SK-N-SH (cell line): ENCODE results near the gene NDUFS8.

ENCODE experiments used
- EZH2phosphoT487 ChIP-seq: fragments of 200-600 bp; sonication (generic); IDR thresholded peaks from 2 replicates; pipeline ENCODE4 v1.6.1; 2017; ENCODE audit warnings: low read depth, mixed run types, mild to moderate bottlenecking, antibody characterized with exemption, moderate library complexity, borderline replicate concordance
- FOSL2 ChIP-seq: IDR thresholded peaks from 2 replicates; pipeline ENCODE4 v1.4.0; 2012; ENCODE audit warnings: low read depth, mild to moderate bottlenecking, moderate library complexity, borderline replicate concordance
- GABPA ChIP-seq: IDR thresholded peaks from 2 replicates; pipeline ENCODE4 v1.4.0; 2012; ENCODE audit warnings: low read depth, mild to moderate bottlenecking
- MAX ChIP-seq: IDR thresholded peaks from 2 replicates; pipeline ENCODE4 v1.4.0; 2012; ENCODE audit warnings: low read depth
- RAD21 ChIP-seq: IDR thresholded peaks from 2 replicates; pipeline ENCODE4 v1.6.1; 2012; ENCODE audit warnings: mild to moderate bottlenecking, low read length
- RCOR1 ChIP-seq: fragments of 150-350 bp; IDR thresholded peaks from 2 replicates; pipeline ENCODE4 v1.6.1; 2017; ENCODE audit warnings: antibody characterized with exemption, low read length
- SIN3A ChIP-seq: IDR thresholded peaks from 2 replicates; pipeline ENCODE4 v1.6.1; 2012; ENCODE audit warnings: low read depth, mild to moderate bottlenecking, low read length, moderate library complexity, borderline replicate concordance
- TAF1 ChIP-seq: IDR thresholded peaks from 2 replicates; pipeline ENCODE4 v1.6.1; 2012; ENCODE audit warnings: low read depth, mild to moderate bottlenecking, low read length, moderate library complexity, borderline replicate concordance
- USF1 ChIP-seq: IDR thresholded peaks from 2 replicates; pipeline ENCODE4 v1.4.0; 2012; ENCODE audit warnings: low read depth, borderline replicate concordance
- TF ChIP-seq, protein P1 (sequence below): fragments of 200-600 bp; sonication (generic); IDR thresholded peaks from 2 replicates; pipeline ENCODE4 v1.6.1; 2017; ENCODE audit warnings: antibody characterized with exemption, mild to moderate bottlenecking, moderate library complexity
- TF ChIP-seq, protein P2 (sequence below): fragments of 150-350 bp; IDR thresholded peaks from 2 replicates; pipeline ENCODE4 v1.6.1; 2017; ENCODE audit warnings: antibody characterized with exemption, low read length, low read depth, borderline replicate concordance
- TF ChIP-seq, protein P3 (sequence below): IDR thresholded peaks from 2 replicates; pipeline ENCODE4 v1.6.1; 2012; ENCODE audit warnings: mild to moderate bottlenecking, low read depth, low read length, moderate library complexity

DNA sequence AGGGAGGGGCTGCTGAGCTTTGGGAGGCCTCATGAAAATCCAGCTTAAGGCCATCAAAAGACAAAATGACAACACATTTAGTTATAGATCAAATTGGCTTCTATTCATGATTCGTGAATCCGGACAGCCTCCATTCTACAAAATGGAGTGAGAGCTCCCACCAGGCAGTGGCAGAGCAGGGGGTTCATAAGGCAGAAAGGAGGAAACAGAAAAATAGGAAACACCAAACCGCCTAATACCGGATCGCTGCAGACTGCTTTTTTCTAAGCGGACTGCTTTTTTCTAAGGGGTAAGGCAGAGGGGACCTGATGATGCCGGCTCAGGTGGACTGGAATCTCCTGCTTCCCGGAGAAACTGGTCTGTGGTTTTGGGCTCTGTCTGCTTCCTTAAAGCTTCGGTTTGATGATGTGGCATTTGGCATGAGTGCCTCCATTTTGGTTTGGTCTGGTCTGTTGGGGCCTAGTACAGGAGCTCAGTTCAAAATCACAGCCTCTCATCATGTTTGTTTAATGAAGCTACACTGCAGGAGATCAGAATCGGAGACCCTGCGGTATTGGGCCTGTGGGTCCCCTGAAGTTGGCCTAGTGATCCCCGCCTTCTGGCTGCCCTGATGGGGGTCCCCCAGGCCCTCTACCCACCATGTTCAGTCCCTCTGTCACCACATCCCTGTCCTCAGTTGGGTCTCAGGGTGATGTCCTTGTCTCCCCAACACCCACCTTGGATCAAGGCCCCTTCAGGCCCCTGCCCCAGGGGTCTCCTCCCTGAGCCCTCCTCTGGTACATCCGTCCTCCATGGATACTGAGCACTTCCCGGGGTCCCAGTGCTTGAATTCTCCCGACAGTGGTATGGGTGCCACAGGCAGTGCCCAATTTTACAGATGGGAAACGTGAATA lies 19.2 kb upstream of the NDUFS8 start:
- TF ChIP-seq, protein P1, sequence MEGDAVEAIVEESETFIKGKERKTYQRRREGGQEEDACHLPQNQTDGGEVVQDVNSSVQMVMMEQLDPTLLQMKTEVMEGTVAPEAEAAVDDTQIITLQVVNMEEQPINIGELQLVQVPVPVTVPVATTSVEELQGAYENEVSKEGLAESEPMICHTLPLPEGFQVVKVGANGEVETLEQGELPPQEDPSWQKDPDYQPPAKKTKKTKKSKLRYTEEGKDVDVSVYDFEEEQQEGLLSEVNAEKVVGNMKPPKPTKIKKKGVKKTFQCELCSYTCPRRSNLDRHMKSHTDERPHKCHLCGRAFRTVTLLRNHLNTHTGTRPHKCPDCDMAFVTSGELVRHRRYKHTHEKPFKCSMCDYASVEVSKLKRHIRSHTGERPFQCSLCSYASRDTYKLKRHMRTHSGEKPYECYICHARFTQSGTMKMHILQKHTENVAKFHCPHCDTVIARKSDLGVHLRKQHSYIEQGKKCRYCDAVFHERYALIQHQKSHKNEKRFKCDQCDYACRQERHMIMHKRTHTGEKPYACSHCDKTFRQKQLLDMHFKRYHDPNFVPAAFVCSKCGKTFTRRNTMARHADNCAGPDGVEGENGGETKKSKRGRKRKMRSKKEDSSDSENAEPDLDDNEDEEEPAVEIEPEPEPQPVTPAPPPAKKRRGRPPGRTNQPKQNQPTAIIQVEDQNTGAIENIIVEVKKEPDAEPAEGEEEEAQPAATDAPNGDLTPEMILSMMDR: no peak
- no peak for TF ChIP-seq FOSL2
- TF ChIP-seq USF1: no peak
- TF ChIP-seq MAX: no peak
- TF ChIP-seq, protein P2, sequence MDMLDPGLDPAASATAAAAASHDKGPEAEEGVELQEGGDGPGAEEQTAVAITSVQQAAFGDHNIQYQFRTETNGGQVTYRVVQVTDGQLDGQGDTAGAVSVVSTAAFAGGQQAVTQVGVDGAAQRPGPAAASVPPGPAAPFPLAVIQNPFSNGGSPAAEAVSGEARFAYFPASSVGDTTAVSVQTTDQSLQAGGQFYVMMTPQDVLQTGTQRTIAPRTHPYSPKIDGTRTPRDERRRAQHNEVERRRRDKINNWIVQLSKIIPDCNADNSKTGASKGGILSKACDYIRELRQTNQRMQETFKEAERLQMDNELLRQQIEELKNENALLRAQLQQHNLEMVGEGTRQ: no peak
- TF ChIP-seq GABPA: no peak
- TF ChIP-seq TAF1: no peak
- TF ChIP-seq EZH2phosphoT487: no peak
- TF ChIP-seq, protein P3, sequence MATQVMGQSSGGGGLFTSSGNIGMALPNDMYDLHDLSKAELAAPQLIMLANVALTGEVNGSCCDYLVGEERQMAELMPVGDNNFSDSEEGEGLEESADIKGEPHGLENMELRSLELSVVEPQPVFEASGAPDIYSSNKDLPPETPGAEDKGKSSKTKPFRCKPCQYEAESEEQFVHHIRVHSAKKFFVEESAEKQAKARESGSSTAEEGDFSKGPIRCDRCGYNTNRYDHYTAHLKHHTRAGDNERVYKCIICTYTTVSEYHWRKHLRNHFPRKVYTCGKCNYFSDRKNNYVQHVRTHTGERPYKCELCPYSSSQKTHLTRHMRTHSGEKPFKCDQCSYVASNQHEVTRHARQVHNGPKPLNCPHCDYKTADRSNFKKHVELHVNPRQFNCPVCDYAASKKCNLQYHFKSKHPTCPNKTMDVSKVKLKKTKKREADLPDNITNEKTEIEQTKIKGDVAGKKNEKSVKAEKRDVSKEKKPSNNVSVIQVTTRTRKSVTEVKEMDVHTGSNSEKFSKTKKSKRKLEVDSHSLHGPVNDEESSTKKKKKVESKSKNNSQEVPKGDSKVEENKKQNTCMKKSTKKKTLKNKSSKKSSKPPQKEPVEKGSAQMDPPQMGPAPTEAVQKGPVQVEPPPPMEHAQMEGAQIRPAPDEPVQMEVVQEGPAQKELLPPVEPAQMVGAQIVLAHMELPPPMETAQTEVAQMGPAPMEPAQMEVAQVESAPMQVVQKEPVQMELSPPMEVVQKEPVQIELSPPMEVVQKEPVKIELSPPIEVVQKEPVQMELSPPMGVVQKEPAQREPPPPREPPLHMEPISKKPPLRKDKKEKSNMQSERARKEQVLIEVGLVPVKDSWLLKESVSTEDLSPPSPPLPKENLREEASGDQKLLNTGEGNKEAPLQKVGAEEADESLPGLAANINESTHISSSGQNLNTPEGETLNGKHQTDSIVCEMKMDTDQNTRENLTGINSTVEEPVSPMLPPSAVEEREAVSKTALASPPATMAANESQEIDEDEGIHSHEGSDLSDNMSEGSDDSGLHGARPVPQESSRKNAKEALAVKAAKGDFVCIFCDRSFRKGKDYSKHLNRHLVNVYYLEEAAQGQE: no peak
- TF ChIP-seq RCOR1: no peak
- TF ChIP-seq SIN3A: no peak
- no peak for TF ChIP-seq RAD21
